ENCODE results near the gene GPS2.

DNA sequence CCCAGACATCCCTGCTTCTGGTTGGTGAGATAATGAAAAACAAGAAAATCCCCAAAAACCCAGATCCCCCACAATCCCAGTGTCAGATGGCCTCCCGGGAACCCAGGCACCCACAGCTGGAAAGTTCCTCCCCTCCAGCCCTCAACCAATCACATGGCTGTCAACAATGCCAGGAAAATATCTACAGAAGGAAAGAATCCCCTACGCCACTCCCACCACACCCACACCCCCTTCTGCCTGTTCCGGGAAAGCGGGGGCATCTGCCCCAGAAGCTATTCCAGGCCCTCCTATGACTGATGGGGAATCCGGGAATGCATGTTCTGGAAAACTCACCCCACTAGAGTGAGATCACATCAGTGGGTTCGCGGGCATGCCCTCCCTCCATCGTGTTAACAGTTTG lies 41.6 kb upstream of the GPS2 start:
- TF ChIP-seq, protein P1, sequence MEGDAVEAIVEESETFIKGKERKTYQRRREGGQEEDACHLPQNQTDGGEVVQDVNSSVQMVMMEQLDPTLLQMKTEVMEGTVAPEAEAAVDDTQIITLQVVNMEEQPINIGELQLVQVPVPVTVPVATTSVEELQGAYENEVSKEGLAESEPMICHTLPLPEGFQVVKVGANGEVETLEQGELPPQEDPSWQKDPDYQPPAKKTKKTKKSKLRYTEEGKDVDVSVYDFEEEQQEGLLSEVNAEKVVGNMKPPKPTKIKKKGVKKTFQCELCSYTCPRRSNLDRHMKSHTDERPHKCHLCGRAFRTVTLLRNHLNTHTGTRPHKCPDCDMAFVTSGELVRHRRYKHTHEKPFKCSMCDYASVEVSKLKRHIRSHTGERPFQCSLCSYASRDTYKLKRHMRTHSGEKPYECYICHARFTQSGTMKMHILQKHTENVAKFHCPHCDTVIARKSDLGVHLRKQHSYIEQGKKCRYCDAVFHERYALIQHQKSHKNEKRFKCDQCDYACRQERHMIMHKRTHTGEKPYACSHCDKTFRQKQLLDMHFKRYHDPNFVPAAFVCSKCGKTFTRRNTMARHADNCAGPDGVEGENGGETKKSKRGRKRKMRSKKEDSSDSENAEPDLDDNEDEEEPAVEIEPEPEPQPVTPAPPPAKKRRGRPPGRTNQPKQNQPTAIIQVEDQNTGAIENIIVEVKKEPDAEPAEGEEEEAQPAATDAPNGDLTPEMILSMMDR (IDR thresholded peaks at IDR 0.05): no peak
- TF ChIP-seq POLR2A (IDR thresholded peaks at IDR 0.05): no peak
- TF ChIP-seq POLR2AphosphoS5 (IDR thresholded peaks at IDR 0.05; ENCODE audit: insufficient read depth in 1 of 2, low read depth in 1 of 2): no peak

Data from vagina (tissue), 2 donors.